T47D (cell line): Measurements from ENCODE around the gene SLC5A4.

Experiments
- DNase-seq, 2 experiments: peaks; one replicate each; pipeline versions ENCODE4 v3.0.0 to v3.0.0-alpha.2; 2011 to 2012; ENCODE audit warnings: low read depth in 1 of 2, low spot score in 1 of 2
- JUND ChIP-seq: IDR thresholded peaks from 2 replicates; pipeline ENCODE4 v1.6.1; 2012; ENCODE audit warnings: low read depth
- in situ Hi-C: cut with HindIII; loops from 2 replicates; pipeline ENCODE4 v1.10.0; 2016; ENCODE audit warnings: low sequenced_read_pairs, low pct_unique_long_range_greater_than_20kb

Gene SLC5A4

GRCh38 chr22:32255726-32256125 lies 579 bp upstream of the SLC5A4 start:
- DNase-seq: no peak
- in situ Hi-C loops: no loop called here
- no peak for TF ChIP-seq JUND

DNA sequence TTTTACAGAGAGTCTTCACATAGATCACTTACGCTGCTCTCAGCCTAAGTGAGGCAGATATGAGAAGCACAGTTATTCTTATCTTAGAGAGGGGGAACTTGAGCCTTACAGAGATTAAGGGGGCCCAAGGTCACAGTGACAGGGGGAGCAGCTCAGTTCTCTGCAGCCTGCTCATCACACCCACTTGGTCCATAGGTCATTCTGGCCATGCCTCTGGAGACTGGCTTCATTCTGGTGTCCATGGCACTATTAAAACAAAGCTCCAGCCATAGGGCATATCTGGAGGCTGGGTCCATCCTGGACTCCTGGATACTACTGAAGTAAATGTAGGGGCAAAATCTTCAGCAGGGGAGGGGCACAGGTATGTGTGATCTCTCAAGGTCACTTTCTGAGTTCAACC lies 5.9 kb downstream of the SLC5A4 start:
- no peak for DNase-seq
- in situ Hi-C loops: no loop called here
- TF ChIP-seq JUND: no peak

- DNase-seq: no peak
- no peak for TF ChIP-seq JUND
- in situ Hi-C loops: no loop called here
These were observed 6.9 kb downstream of the SLC5A4 start for GRCh38 chr22:32248276-32248675.

DNA sequence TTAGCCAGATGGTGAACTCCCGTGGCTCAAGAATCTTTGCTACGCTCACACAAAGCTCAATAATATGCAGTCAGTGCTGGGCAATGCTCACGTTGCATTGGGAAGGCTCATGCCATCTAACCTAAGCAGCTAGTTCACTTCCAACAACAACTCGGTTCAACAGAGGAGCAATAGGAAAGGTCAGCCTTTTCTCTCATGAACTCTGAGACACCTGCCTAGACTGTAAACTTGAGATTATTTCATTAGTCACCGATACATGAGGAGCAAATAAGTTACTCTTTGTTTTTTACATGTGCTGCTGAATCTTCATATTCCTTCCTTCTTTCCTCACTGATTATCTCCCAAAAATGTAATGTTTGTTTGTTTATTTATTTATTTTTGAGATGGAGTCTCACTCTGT lies 9.0 kb downstream of the SLC5A4 start:
- in situ Hi-C loops: no loop called here
- no peak for DNase-seq
- no peak for TF ChIP-seq JUND

- in situ Hi-C loops: no loop called here
- no peak for TF ChIP-seq JUND
- no peak for DNase-seq
These were observed 10.1 kb downstream of the SLC5A4 start for GRCh38 chr22:32245042-32245441.

GRCh38 chr22:32244547-32244946 lies 10.6 kb downstream of the SLC5A4 start:
- DNase-seq: no peak
- no peak for TF ChIP-seq JUND
- in situ Hi-C loops: no loop called here

DNA sequence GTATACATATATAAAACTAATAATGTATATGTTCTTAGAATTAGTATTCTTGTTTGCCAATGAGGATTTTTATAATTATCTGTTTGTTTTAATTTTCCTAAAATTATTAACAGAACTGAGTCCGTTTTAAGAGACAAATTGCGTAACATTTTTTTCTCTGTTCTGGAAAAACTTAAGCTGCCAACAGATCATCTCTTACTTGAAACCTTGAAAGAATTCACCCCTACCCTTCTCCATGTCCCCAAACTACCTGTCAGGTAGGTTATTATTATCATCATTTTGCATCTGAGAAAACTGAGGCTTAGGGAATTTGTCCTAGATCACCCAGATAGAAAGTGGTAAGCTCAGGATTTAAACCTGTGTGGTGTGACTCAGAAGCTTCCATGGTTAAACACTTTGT lies 14.7 kb downstream of the SLC5A4 start:
- peak in 1 of 2 experiments; percentile 18 for DNase-seq
- in situ Hi-C loops: no loop called here

GRCh38 chr22:32237906-32238305 lies 17.2 kb downstream of the SLC5A4 start:
- in situ Hi-C loops: no loop called here
- DNase-seq: no peak
- TF ChIP-seq JUND: no peak

More for the DNA sequence above, 14.7 kb downstream of the SLC5A4 start:
- no peak for TF ChIP-seq JUND

- no peak for DNase-seq
- in situ Hi-C loops: no loop called here
- no peak for TF ChIP-seq JUND
These were observed 18.2 kb downstream of the SLC5A4 start for GRCh38 chr22:32236970-32237369.

GRCh38 chr22:32233091-32233490 lies 22.1 kb downstream of the SLC5A4 start:
- no peak for DNase-seq

DNA sequence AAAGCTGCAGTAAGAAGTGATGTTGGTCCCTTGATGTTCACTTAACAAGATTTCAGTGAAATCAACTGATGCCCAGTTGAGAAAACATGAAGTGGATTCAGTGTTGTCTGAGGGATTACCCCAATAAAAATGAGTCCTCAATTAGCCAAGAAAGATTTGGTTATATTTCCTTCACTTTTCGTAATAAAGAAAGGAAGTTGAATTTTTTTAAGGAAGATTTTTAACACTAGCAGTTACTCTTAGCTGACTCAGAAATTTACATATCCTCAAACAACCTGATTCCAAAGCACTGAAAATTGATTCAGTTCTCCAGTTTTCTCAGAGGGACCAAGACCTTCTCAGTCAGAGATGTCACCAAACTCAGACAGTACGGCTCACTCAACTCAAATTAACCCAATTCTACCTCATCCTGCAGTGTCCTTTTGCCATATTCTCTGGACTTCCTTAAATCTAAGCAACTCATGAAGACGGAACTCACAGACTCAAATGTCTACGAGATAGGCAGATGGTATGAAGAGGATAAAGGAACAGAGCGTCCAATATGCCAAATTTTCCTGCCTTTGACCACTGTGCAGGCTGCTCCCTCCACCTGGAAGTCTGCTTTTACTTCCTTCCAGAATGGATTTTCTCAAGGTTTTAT lies 22.8 kb downstream of the SLC5A4 start:
- TF ChIP-seq JUND: no peak
- no peak for DNase-seq
- in situ Hi-C loops: no loop called here

More at GRCh38 chr22:32233091-32233490, 22.1 kb downstream of the SLC5A4 start:
- in situ Hi-C loops: no loop called here
- no peak for TF ChIP-seq JUND

GRCh38 chr22:32226326-32227104 lies 28.6 kb downstream of the SLC5A4 start:
- TF ChIP-seq JUND: no peak
- no peak for DNase-seq
- in situ Hi-C loops: no loop called here

DNA sequence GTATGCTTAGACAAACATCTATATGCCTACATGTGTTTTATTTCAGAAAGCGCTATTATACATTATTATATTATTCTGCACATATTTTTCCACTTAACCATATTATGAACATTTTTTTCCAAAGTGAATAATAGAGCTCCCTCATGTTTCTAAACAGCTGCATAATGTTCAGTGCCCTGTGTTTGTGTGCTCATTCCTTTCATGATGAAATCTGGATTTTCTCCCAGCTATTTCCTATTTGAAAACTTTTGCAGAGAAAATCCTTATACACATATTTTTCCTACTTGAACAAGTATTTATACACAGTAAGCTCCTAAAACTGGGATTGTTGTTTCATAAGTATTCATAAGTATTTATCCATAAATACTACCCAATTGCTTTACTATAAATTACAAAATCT lies 32.2 kb downstream of the SLC5A4 start:
- DNase-seq: no peak
- in situ Hi-C loops: no loop called here
- no peak for TF ChIP-seq JUND
